ENCODE measurements around the gene FCER1G.

Gene FCER1G

GRCh38 chr1:161261261-161262235 is 46.5 kb downstream of the FCER1G start:
- DNase-seq (ENCODE audit: low read depth in 2 of 3, low spot score in 2 of 3): no peak

- DNase-seq (ENCODE audit: low read depth in 2 of 3, low spot score in 2 of 3): no peak
These were observed 50.2 kb downstream of the FCER1G start for GRCh38 chr1:161265305-161265704.

- DNase-seq (ENCODE audit: low read depth in 2 of 3, low spot score in 2 of 3): no peak
These were observed 51.1 kb downstream of the FCER1G start for GRCh38 chr1:161266202-161266601.

- no peak for DNase-seq (ENCODE audit: low read depth in 2 of 3, low spot score in 2 of 3)
These were observed 51.7 kb downstream of the FCER1G start for GRCh38 chr1:161266836-161267235.

- no peak for DNase-seq (ENCODE audit: low read depth in 2 of 3, low spot score in 2 of 3)
These were observed 52.2 kb downstream of the FCER1G start for GRCh38 chr1:161267321-161267720.
